ENCODE data around the gene FZD2.
"Not testable (repeated sequence)": the region's sequence is repeated elsewhere in the genome, so short reads cannot be mapped to it uniquely, and the experiment has no call there.

The FZD2 gene

DNA sequence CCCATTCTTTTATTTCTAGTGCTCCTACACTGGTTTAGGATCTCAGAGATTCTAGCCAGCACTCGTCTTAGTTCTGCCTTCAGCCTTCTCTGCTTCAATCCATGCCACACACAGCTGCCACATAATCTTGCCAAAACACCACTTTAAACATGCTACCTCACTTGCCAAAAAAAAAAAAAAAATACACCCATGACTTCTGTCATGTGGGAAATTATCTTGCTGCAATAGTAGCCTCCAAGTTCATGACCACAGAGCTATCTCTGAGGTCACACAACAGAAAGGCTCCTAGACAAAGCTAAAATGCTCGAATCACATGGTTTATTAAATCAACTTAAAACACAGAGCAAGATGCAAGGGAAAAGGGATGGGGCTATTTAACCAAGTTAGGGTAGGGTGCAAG is 18.1 kb downstream of the FZD2 start:
- no peak for DNase-seq (ENCODE audit: low read depth)

DNA sequence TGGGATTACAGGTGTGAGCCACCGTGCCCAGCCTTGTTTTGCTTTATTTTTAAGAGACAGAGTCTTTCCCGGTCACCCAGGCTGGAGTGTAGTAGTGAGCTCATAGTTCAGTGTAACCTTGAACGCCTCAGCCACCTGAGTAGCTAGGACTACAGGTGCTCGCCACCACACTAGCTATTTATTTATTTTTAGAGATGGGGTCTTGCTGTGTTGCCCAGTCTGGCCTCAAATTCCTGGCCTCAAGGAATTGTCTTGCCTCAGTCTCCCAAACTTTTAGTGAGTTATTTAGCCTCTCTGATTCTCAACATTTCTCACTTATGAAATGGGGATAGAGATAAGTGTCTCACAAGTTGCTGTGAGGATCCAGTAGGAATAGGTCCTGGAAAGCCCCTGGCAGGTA is 21.7 kb downstream of the FZD2 start:
- DNase-seq (ENCODE audit: low read depth) = no peak

DNA sequence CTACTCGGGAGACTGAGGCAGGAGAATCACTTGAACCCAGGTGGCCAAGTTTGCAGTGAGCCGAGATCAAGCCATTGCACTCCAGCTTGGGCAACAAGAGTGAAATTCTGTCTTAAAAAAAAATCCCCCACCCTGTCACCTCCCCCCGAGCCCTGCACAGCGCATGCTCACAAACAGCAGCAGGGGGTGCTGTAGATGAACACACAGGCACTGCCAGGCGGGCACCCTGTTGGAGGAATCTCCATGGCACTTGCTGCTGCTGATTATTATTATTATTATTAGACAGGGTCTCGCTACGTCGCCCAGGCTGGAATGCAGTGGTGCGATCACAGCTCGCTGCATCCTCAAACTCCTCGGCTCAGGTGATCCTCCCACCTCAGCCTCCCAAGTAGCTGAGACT is 24.6 kb downstream of the FZD2 start:
- DNase-seq (ENCODE audit: low read depth) = no peak

DNA sequence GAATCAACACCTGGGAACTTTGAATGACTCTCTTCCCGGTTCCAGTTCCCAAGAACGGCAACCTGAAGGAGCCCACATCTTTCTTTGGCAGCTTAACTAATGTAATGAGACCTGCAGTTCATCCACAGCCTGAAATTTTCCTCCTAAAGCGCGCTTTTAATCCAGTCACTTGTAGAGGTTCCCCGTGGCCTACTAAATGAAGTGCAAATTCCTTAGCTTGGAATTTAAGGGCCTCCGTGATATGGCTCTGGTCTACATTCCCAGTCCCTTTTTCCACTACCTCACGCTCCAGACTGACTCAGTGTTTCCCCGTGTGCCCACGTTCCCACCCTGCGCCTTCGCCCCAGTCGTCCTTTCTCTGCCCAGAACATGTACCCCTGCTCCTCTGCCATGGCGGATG is 27.2 kb downstream of the FZD2 start:
- DNase-seq (ENCODE audit: low read depth) = no peak

DNA sequence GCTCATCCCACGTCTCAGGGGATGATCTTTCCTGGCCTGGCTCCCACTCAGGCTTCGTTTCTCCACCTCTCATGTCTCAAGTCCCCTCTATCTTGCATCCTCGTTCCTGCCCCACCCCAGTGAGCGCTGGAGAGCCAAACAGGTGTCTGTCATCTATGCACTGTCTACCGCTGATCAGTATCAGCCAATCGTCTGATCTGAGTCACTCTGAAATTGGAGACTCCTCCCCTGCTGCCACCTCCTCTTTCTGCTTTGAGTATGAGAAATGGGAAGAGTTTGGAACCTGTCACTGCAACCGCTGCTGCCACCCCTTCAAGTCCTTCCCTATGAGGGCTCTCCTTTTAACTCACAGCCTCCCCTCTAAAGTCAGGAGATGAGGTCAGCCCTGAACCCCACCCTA is 28.0 kb downstream of the FZD2 start:
- no peak for DNase-seq (ENCODE audit: low read depth)

DNA sequence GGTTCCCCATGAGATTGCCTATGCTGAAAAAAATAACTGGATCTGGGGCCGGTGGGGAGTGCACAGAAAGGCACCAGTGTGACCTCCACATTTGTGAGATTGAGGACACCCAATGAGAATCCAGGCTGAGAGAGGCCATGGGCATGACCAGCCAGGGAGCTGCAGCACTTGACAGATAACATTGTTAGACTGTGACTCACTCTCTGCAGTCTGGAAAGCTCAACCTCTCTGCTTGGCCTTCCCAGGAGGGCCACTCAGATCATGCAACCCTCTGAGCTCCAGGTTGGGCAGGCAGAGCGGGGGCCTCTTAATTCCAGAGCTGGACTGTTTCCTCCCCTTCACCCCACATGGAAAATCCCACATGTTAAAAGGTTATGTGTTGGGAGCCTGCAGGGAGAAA is 30.1 kb downstream of the FZD2 start:
- no peak for DNase-seq (ENCODE audit: low read depth)

DNA sequence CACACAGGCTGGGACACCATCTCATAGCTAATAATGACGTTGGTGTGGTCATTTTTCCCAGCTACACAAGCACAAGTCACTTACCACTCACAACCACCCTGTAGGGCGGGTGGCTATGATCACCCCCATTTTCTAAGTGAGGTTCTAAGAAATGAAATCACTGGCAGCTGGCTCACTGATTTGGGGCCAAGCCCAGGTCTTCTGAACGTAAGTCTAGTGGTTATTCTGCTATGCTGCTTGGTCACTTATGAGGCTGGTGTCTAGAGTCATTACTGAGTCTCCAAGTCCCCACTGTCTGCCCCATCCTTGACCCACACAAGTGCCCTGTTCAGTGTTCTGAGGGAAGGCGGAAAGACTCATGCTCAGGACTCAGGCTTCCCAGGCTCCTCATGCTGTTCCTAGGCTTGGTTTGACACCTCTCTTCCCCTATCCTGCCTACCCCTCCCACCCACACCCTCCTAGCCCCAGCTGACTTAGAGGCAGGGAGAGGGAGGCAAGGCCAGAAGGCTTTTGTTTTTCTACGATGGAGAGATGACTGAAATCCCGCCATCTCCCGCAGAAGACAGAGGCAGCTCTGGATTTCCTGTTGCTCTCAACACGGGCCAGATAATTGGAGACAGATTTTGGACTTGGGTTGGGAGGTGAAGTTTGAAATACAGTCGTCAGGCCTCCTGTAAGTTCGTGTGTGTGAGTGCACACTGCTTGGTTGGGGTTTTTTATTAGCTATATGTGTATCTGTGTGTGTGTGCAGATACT is 32.2 kb downstream of the FZD2 start:
- DNase-seq (ENCODE audit: low read depth) = no peak

DNA sequence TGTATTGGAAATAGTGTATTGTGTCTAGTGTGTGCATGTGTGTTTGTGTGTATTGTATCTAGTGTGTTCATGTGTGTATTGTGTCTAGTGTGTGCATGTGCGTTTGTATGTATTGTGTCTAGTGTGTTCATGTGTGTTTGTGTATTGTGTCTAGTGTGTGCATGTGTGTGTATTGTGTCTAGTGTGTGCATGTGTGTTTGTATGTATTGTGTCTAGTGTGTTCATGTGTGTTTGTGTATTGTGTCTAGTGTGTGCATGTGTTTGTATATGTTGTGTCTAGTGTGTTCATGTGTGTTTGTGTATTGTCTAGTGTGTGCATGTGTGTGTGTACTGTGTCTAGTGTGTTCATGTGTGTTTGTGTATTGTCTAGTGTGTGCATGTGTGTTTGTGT is 32.8 kb downstream of the FZD2 start:
- DNase-seq (ENCODE audit: low read depth) = not testable (repeated sequence)

DNA sequence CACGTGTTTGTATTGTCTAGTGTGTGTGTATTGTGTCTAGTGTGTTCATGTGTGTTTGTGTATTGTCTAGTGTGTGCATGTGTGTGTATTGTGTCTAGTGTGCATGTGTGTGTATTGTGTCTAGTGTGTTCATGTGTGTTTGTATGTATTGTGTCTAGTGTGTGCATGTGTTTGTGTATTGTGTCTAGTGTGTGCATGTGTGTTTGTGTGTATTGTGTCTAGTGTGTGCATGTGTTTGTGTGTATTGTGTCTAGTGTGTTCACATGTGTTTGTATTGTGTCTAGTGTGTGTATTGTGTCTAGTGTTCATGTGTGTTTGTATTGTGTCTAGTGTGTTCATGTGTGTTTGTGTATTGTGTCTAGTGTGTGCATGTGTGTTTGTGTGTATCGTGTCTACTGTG is 33.5 kb downstream of the FZD2 start:
- not testable (repeated sequence) for DNase-seq (ENCODE audit: low read depth)

DNA sequence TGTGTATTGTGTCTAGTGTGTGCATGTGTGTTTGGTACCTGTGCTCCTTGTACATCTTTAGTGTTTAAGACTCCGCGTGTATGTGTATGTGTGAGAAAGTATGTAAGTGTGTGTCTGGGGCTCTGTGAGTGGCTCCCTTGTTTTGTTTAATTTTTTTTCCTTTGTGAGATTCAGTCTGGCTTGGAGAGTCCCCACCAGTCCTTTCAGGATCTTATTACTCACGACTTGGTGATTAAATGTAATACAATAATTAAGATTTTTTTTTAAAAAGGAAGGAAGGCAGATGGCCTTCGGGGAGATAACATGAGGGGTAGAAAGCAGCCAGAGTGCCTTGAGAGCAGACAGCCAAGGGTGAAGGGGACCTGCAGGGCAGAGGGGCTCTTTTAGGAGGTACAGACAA is 33.9 kb downstream of the FZD2 start:
- no peak for DNase-seq (ENCODE audit: low read depth)

DNA sequence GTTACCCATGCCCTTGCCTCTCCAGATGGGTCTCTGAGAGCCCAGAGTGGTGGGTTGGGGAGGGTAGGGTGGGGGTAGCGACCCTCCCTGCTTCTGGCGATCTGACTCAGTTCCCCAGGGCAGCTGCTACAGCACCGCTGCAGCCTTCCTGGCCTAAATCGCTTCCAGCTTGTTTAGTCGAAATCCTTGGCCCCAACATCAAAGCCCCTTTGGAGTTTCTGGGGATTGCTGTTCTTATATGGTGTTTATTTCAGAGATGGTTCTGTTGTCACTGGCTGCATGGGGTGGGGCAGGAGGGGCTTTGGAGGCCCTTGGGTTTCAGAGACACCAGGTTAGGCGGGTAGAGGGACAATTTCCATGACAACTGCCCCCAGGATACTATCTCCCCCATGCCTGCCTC is 35.9 kb downstream of the FZD2 start:
- no peak for DNase-seq (ENCODE audit: low read depth)

DNA sequence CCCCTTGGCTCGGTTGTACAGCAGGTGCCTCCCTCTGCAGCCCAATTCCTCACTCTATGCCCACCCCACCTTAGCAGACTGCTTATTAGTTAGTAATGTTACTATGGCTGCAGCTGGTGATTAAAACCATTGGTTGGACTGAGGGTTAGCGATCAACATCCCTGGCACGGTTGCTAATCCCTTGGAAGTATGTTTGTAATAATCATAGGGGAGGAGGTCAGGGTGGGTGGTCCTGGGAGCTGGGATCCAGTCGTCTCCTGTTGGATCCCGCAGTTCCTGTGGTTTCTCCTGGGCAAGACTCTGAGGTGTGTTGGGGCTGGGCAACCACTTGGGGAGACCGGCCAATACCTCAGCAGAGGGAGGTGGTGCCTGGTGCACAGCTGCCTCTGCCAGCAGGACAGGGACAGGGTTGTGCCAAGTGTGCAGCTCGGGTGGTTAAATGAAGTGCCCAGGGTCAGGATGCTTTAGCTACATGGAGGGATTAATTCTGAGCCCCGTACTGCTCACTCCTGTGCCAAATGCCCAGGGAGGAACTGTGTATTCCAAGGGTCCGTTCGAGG is 38.0 kb downstream of the FZD2 start:
- no peak for DNase-seq (ENCODE audit: low read depth)

DNA sequence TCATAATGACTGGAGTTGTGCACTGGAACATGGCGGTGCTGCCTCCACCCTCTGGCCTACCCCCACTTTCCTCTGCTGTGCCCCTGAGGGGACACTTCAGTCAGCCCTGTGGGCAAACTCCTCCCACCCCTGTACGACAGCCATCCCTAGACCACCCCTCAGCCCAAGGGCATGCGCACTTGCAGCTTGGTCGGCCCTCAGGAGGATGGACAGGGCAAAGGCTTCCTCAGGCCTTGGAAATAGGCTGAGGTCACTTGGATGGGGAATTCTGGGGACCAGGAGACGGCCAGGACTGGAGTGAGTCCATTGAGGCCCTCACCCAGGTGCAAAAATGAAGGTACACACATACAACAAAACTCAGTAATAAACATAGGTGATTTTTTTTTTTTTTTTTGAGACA is 41.0 kb downstream of the FZD2 start:
- no peak for DNase-seq (ENCODE audit: low read depth)

DNA sequence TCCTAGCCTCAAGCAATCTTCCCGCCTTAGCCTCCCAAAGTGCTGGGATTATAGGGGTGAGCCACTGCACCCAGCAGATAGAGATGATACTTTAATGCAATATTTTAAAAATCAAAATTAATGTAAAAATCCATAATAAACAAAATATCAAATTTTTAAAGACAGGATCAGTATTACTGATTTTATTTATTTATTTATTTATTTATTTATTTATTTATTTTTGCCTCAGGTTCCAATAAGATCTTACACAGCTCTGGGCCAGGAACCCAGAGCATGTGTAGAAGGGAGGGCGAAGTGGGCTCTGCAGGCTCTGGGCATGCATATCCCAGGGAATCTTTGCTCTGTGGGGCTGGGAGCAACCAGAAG is 41.6 kb downstream of the FZD2 start:
- DNase-seq (ENCODE audit: low read depth) = no peak

DNA sequence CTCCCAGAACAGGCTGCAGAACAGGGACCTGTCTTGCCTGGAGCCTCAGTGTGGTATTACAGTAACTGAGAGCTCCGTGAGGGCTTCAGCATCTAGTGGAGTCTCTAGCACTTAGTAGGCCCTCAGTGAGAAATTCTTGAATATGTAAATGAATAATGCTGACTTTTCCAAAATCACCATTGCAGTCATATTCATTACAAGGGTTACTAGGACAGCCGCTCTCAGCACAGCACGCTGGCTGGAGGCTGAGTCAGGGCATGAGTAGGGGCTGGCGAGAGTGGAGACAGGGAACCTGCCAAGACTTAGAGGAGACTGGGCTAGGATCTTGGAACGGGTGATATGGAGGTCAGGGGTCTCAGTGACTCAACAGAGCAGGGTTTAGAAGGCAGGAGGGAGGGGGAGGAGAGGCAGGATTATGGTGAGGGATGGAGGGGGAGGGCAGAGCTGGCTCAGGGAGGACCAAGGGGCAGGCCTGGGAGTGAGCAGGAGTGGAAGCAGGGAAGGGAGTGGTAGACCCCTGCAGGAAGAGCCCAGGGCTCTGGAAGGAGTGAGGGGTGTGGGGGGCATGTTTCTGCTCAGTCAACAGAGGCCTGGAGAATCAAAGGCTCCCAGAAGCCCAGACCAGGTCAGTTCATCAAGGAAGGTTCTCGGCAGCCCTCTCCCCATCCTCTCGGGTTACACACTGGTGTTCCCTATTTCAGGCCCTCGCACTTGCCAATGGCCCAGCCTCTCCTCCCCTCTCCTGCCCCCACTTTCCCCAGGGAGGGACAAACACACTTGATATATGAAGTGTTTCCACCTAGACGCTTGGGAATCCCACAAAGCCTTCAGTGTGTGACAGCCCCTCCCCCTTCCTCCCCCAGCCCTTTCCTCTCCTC is 42.3 kb downstream of the FZD2 start:
- DNase-seq (ENCODE audit: low read depth) = no peak

DNA sequence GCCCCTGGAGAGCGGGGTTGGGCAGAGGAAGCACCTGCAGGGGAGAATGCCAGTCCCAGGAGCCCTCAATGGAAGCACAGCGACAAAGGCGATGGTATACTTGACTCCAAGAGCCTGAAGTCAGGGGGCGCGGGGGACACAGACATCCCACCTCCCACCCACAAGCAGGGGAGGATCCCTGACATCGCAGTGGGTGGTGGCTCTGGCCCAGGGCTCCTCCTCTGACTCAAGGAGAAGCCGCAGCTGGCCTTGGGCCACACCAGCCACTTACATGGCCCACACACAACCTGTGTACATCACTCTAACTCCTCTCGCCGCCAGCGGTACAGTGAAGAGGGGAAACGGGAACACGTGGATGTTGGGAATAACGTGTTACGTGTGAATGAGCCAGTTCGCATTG is 44.3 kb downstream of the FZD2 start:
- no peak for DNase-seq (ENCODE audit: low read depth)

DNA sequence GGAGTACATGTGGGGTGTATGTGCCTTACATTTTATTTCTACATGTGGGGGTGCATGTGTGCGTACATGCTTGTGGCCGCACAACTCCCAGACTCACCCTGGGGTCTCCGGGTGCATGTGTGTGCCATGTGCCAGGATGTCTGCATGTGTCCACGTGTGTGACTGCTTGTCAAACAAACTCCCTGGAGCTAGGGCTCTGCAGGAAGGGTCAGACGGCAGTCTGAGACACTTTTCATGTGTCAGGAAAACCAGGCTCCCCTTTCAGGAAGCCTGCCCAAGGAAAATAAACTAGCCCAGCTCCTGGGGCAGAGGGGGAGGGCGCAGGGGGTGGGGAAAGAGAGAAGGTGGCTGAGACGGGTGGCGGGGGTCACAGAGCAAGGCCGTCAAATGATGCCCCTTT is 44.7 kb downstream of the FZD2 start:
- DNase-seq (ENCODE audit: low read depth) = no peak

DNA sequence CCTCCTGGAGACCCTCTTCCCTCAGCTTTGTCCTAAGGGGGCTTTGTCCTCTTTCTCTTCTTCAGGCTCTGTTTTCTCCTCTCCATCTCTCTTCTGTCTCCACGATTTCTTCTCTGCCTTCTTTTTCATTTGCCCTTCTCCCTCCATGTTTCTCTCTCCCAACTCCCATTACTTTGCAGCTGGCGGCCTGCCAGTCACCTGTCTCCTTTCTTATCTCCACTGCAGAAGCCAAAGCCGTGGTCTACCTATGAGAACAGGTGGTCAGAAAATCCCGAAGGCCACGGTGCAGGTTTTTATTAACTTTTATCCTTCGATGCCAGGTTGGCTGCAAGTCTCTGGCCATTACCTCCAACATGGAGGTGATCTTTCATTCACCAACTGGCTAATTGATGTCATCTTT is 45.1 kb downstream of the FZD2 start:
- DNase-seq (ENCODE audit: low read depth) = no peak

DNA sequence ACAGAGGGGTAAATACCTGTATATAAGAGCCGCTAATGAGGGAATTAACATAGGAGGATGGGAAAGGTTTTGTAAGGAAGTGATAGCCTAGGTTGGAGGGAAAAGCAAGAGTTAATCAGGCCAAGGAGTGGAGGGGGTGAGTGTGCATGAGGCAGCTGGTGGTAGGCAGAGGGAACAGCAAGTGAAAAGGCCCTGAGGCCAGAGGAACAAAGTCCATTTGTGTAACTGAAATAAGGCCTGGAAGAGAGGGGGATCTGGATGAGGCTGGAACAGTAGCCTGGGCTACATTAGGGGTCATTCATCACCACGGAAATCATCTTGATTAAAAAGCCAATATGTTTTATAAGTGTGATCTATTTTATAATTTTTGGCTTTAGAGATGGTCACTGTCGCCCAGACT is 45.7 kb downstream of the FZD2 start:
- DNase-seq (ENCODE audit: low read depth) = no peak

DNA sequence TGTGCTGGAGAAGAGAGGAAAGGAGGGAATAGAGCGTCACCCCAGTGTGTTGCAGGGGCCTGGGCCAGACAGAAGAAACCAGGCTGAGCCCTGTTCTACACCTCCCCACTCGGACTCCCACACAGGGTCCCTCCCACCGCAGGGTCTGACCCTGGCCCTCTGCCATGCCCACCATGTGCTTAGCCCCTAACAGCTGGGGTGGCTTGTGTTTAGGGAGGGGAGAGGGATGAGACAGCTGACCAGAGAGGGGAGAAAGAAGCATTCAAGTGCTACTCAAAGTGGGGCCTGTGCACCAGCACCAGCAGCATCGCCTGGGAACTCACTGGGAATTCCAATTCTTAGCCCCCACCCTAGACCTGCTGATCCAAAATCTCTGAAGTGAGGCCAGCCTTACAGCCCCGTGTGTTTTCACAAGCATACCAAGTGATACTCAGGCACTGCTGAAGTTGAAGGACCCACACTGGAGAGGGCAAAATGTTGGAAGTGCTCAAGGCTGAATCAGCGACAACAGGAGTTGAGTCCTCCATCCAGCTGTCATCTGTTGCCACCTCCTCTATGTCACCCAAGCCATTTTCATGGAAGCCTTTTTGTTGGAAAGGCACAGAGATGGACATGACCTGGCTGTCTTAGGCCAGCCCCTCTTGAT is 47.0 kb downstream of the FZD2 start:
- DNase-seq (ENCODE audit: low read depth) = no peak

DNA sequence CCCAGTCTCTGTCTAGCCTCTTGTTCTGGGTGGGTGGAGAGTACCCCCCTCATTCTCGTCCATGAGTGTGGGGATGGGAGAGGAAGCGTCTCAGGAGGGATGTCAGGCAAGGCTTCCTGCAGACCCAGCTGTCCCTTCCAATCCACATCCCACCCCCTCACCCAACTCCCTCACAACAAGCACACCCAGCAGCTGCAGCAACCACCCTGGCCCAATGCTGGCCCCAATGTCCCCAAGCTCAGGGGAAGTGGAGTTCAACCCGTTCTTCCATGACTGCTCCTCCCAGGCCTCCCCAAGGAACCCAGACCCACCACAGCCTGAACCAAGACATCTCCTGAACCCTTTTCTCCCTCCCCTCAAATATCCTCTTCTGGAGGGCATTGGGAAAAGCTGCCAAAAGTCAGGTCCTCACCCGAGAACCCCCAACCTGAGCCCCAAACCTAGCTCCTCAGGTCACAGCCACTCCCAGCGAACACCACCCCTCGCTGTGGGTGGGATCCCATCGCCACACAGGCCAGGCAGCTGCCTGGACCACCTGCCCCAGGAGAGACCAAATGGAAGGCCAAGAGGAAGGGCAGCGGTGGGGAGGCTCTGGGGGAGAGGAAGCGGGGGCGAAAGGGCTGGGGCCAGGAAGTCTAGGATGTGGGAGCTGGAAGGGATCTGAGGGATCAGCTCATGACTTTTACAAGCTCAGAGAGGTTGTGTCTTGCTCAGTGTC is 47.6 kb downstream of the FZD2 start:
- no peak for DNase-seq (ENCODE audit: low read depth)

DNA sequence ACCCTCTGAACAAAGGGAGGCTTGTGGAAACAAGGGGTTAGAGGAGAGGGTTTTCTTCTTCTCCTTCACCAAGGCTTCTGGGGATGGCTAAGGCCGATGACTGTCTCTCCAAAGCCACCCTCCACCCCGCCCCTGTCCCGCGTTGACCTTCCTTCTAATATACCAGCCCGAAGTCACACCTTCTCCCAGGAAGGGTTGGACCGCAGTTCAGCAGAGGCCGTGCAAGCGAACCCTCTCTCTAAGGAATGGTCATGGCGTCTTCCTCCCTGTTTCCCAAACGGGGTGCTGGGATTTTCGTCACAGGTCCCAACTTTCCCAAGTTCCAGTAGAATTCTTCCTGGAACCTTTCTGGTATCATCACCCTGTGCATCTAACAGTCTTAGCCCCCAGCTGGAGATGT is 49.4 kb downstream of the FZD2 start:
- DNase-seq (ENCODE audit: low read depth) = no peak

All from stimulated activated CD8-positive, alpha-beta memory T cell treated with anti-CD3 and anti-CD28 coated beads, Interleukin-4, amount 100 ng/mL, for 24 hours (primary cell).